ENCODE measurements around the gene OSBPL1A.

Gene OSBPL1A

DNA sequence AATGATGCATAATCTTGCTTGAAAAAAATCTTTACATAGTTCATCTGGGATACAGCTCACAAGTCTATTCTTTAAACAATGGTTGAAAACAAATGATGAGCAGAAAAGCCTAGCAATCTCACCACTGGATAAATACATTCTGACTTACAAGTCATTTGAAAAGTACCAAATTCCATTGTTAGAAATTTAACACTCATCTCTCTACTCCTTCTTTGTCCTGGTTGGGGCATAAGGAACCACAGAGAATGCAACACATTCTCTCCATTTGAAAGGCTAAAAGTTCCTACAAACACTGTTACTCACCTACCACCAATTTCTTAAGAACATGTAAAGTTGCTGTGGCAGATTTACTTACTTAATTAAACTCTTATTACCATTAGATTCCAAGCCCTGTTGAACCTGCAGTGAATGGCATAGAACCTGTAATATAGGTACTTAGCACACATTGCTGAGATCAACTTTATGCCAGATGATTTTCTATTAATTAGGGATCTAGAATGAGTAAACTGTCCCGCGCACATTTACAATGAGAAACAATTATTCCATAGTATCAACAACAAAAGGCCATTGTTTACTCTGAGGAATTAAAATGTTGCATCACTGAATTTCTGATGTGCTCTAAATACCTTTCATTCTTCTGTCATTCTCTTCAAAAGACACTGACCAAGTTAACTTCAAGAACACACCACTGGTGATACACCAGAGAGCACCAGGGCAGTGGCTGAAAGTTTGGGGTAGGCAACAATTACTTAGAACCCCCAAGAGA lies 189.2 kb downstream of the OSBPL1A start:
- DNase-seq, result no peak

- DNase-seq, result no peak
These were observed 192.7 kb downstream of the OSBPL1A start for GRCh38 chr18:24204904-24205303.

DNA sequence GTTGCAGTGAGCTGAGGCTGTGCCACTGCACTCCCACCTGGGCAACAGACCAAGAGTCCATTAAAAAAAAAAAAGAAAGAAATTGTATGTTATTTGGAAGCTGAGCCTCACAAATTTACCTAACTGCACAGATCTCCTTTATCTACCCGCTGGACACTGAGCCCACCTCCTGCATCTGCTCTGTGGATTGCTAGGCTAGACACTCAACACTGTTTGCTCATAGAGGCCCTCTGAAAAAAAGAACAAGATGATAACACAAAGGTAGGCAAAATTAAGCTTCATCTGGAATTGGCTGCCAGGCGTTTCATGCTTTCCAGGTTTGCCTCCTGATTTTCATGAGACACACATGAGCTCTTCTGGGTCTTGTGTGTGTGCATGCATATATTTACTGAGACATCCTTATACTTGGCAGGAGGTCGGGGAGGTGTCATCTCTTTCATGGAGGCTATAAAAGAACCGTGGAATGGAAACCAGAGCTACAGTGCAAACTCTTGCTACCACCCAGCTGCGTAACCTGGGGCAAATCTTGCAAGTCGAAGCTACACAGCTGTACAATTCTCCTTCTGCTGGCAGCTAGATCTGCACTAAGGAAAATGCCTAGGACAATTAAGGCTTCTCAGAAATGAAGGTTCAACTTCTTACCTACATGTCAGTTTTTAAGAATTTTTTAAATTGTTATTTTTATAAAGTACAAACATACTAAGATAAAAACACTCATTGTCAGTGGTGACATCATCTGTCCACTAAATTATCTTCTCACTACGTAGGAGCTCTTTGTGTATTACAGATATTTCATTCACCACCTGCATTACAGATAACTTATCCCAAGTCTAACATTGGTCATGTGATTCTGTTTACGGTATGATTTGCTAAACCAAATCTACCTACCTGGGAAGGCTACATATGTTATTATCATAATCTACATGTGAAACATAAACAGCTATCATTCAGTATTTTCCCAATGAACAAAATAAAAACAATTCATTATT lies 195.6 kb downstream of the OSBPL1A start:
- DNase-seq, result no peak

DNA sequence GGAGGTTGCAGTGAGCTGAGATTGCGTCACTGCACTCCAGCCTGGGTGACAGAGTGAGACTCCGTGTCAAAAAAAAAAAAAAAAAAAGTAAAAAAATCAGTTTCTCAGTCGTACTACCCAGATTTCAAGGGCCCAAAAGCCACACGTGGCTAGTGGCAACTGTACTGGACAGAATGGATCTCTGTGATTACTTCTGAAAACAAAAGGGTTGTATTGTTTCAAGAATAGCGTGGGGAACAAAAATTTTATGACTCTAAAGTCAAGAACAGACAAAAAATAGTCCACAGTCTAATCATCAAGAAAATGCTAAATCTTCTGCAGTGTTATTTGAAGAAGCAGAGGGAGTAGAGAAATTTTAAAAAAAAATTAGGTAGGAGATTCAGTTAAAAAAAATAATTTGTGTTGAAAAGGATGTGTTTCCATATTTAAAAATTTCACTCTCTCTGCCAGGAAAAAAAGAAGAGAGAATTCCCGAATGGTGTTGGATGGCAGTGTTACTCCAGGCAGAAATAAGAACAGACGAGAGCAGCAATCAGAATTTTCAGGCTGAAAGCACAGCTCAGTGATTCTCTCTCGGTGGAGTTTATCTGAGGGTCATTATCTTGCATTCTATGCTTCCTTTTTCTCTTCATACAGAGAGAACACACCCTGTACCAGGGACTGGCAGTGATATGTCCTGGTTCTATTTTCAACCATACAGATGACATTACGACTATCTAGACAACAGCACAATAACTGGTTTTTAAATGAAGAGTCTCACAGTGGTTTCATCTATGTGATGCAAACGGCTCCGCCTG lies 196.9 kb downstream of the OSBPL1A start:
- no peak for DNase-seq

DNA sequence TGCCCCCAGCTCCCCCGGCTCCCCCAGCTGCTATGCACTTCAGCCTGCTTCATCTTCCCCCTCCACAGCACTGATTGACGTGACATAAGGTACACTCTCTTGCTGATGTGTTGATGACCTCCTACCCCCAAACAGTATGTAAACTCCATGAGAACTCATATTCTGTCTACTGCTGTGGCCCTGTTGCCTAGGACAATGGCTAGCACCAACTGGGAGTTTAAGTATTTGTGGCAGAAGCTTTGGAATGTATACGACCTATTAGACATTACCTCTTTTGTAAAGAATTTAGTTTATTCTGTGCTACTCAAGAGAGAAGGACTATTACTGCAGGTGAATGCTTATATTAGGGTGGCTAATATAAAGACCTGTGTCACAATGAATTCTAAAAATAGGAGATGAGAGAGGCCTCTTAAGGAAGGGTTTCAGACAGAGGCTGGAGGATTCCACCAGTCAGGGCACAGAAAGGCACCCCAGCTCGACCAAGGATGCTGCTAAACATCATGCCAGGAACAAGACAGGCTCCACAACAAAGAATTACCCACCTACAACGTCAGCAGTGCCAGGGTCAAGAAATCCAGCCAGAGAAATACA lies 198.2 kb downstream of the OSBPL1A start:
- no peak for DNase-seq

DNA sequence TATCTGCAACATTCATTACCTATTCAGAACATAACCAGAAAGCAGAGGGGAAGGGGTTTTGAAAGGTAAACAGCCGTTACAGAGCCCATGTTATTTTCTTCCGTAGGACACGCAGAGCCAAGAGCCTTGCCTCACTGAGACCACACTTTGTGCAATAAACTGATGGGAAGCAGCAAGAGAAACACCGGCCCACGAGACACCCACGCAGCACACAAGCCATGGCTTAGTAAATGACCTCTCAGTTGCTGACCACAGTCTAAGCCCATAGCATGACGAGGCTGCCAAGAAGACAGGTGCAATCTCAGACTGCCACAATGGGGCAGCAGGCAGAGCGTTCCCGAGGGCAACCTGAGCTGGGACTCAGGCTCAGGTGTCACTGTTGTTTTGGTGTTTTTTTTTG lies 199.2 kb downstream of the OSBPL1A start:
- no peak for DNase-seq

DNA sequence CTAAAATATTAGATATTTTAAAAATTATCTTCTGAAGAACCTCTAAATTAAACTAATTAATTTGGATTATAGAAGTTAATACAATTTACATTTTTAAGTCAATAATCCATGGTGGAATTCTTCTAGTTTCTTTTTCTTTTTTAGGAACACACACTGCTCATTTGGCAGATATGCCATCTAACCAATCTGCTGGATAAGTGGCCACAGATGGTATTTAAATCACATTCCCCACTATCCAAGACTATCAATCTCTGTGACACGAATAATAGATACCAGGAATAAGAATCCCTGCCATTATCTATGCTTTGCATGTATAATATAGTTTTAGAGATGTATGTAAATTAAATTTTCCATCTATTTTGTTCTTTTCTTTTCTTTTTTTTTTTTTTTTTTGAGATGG lies 200.2 kb downstream of the OSBPL1A start:
- no peak for DNase-seq

DNA sequence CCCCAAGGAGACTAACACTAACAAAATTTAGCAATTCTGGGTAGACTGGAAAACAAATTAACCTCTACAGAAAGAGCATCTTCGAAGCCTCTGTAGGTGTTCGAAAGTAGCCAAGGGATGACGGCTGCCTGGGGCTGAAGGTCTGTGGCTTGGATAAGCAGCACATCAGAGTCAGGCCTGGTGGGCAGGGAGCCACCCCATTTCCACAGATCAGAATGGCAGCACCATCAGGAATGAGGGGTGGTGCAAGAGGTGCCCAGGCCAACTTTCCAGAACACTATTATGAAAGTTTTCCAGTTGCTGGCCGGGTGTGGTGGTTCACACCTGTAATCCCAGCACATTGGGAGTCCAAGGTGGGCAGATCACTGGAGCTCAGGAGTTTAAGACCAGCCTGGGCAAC lies 200.9 kb downstream of the OSBPL1A start:
- DNase-seq, result no peak

DNA sequence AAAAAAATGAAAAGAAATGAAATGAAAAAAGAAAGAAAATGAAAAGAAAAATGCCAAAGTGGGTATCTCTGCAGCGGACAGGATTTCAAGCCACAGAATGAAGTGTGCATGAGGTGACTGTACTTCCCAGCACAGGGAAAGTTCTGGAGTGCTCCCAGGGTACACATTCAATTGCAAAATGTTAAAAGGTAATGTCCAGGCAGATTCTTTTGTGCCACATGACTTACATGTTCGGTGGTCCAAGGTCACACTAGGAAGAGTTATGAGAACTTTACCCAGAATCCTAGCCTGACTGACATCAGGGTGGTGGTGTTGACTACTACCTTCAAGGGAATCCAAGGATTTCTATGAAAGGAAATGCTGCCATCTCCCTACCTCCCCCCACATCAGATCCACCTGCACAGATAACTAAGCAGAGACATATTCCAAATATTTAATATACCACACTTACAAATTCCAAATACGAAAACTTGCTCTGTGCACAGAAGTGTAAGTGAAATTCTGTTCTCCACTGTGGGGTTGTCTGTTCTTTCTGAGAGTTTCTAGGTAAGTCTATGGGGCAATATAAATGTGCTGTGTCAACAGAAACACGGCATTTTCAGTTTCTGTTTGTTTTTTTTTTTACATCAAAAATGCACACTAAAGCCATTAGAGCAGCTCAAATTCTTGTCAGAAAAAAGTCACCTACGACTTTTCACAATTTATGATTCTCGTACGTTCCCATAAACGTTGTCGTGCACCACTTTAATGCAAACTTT lies 202.1 kb downstream of the OSBPL1A start:
- DNase-seq, result no peak

- DNase-seq, result no peak
These were observed 207.0 kb downstream of the OSBPL1A start for GRCh38 chr18:24190590-24190989.

GRCh38 chr18:24189664-24190346 lies 207.8 kb downstream of the OSBPL1A start:
- no peak for DNase-seq

- no peak for DNase-seq
These were observed 208.6 kb downstream of the OSBPL1A start for GRCh38 chr18:24189007-24189528.

GRCh38 chr18:24188120-24188519 lies 209.5 kb downstream of the OSBPL1A start:
- no peak for DNase-seq

DNA sequence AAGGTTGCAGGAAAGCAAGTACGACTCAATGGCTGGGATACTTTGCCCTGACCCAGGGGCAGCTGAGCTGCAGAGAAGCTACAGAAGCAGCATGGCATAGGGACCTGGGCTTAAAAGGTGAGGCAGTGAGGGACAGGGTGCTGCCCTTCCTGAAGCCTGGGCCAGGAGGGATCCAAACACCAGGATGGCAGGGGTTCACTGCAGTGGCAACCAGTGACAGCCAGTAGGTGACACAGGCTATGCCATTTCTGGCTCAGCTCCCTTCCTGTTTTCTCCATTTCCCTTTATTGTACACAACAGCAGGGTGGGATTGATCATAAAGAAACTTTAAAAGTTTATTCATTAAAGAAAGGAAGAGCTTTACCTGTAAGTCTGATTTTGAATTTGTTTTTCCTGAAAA lies 209.9 kb downstream of the OSBPL1A start:
- DNase-seq, result no peak

GRCh38 chr18:24187049-24187448 lies 210.6 kb downstream of the OSBPL1A start:
- DNase-seq, result no peak

DNA sequence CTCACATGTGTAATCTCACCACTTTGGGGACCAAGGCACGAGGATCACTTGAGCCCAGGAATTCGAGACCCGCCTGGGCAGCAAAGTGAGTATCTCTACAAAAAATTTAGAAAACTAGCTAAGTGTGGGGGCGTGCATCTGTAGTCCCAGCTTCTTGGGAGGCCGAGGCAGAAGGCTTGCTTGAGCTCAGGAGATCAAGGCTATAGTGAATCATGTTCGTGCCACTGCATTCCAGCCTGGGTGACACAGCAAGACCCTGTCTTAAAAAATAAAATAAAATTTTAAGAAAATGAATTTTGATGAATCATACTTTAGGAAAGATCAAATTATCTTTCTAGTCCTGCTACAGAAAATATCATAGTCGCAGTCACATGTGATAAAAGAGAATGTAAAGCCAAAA lies 211.8 kb downstream of the OSBPL1A start:
- DNase-seq, result no peak

DNA sequence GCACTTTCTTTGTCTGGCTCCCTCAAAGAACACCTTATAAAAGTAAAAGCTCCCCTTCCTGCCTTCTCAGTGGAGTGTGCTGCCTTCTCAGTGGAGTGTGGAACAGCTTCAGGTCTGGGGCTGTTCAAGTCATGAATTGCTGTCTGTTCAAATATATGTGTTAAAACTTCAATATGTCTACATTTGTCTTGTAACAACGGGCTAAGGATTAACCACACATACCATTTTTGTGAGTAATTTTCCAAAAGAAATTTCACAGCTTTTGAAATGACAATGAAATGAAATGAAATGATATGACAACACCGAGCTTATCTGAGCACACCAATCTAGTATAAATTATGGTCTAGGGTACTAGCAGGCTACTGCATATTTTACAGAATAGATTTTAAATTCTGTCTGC lies 215.8 kb downstream of the OSBPL1A start:
- DNase-seq, result no peak

- no peak for DNase-seq
These were observed 217.6 kb downstream of the OSBPL1A start for GRCh38 chr18:24180048-24180447.

- no peak for DNase-seq
These were observed 220.0 kb downstream of the OSBPL1A start for GRCh38 chr18:24177499-24178133.

- DNase-seq, result peak; percentile 56 to 69
These were observed 220.8 kb downstream of the OSBPL1A start for GRCh38 chr18:24176727-24177416.

Measured in activated CD4-positive, alpha-beta T cell treated with anti-CD3 and anti-CD28 coated beads, Interleukin-2, amount 50 U/mL, for 48 hours (primary cell).